ENCODE results near the gene HPSE. TPM values are rescaled to one million over a fixed set of nuclear protein-coding genes. Genes with fewer than 3 reads are reported as not detected.

HPSE gene
- 10 to 100 TPM; 16.5 TPM for total RNA-seq

DNA sequence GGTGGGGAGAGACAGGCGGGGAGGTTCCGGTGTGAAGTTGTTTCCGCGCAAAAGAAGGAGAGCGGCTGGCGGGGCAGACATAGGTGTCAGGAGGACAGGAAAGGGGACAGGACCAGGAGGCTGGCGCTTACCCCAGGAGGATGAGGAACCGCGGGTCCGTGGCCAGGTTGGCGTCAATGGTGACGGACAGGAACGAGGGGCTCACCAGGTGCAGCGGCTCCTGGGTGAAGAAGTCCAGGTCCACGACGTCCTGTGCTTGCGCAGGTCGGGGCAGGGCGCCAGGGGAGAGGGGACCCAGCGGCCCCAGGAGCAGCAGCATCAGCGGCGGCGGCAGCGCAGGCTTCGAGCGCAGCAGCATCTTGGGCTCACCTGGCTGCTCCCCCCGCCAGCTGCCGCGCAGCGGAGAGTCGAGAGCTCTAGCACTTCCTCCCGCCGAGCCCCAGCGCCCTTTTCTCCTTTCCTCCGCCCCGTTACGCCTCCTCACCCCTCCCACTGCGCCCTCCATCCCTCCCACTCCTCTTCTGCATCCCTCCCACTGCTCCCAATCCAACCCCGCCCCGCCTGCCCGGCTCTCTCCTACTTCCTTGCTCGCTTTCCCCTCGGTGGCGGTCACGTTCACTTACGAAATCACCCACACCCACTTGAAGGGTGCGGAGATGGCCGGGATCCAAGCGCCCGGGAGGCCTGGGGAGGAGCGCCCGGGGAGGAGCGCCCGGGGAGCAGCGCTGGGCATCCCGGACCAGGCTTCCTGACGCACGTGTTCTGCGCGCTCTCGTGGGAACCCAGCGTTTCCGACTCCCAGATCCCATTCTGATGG, at the start of gene HPSE:
HPSE (minus strand) TSS at position 424 of the 817 bp plus-strand sequence; CDS start at position 358, 66 bp downstream.
- peak within 1 kb of the TSS; percentile 84 for H3K4me3 Mint-ChIP-seq
- H3K27me3 Mint-ChIP-seq: peaks cover 9% of the 10 kb centered on the region
- H3K36me3 Mint-ChIP-seq: peaks cover 8% of the 10 kb centered on the region
- intact Hi-C loops (cut with micrococcal nuclease): no loop called here
- peak; percentile 81 for DNase-seq
- ChIA-PET POLR2A (no interaction called here), CTCF (interaction anchor here (1.0 to 2.0 kb wide), 2 partner anchors 51 to 54 kb away, joined by 3 to 7 read pairs; partner anchors contain the start of gene COQ2)
- H3K27ac Mint-ChIP-seq: peak within 1 kb of the TSS; percentile 25
- H3K9me3 Mint-ChIP-seq: peaks cover 9% of the 10 kb centered on the region
- H3K4me1 Mint-ChIP-seq (ENCODE audit: low read depth): peaks cover 21% of the 10 kb centered on the region

DNA sequence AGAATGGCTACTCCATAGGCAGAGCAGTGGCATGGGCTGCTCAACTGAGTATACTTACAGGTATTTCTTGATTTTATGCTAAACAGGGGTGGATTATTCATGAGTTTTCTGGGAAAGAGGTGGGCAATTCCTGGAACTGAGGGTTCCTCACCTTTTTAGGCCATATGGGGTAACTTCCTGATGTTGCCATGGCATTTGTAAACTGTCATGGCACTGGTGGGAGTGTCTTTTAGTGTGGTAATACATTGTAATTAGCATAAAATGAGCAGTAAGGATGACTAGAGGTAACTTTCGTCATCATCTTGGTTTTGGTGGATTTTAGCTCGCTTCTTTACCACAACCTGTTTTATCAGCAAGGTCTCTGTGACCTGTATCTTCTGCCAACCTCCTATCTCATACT, 48.2 kb upstream of the HPSE start:
- intact Hi-C loops (cut with micrococcal nuclease): no loop called here
- no peaks in the 10 kb centered on the region for H3K27me3 Mint-ChIP-seq
- no peak for DNase-seq
- no peak overlapping the region for H3K27ac Mint-ChIP-seq
- H3K4me3 Mint-ChIP-seq: no peak overlapping the region
- peaks cover 7% of the 10 kb centered on the region for H3K36me3 Mint-ChIP-seq
- ChIA-PET POLR2A (no interaction called here), CTCF (no interaction called here)
- H3K4me1 Mint-ChIP-seq (ENCODE audit: low read depth): peaks cover 4% of the 10 kb centered on the region
- H3K9me3 Mint-ChIP-seq: peaks cover 13% of the 10 kb centered on the region

DNA sequence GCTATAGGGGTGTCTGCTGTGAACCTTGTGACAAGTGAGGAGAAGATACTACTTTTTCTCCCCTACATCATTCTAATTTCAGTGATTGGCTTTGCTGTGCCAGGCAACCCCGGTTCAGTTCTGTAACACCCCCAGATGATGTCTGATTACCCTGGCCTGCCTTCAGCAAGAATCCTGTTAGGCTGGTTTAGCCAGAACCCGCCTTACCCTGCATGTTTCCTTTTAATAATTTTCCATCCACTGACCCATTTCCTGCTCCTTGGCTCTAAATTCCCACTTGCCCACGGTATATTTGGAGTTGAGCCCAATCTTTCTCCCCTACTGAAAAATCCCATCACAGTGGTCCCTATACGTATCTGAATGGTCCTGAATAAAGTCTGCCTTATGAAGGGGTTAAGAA, 46.5 kb upstream of the HPSE start:
- Mint-ChIP-seq H3K27me3 (peaks cover 4% of the 10 kb centered on the region), H3K4me1 (ENCODE audit: low read depth) (peaks cover 4% of the 10 kb centered on the region), H3K4me3 (no peak overlapping the region), H3K36me3 (peaks cover 16% of the 10 kb centered on the region), H3K27ac (no peak overlapping the region), H3K9me3 (peaks cover 22% of the 10 kb centered on the region)
- DNase-seq: no peak
- POLR2A ChIA-PET: no interaction called here
- intact Hi-C loops (cut with micrococcal nuclease): no loop called here
- CTCF ChIA-PET: no interaction called here

DNA sequence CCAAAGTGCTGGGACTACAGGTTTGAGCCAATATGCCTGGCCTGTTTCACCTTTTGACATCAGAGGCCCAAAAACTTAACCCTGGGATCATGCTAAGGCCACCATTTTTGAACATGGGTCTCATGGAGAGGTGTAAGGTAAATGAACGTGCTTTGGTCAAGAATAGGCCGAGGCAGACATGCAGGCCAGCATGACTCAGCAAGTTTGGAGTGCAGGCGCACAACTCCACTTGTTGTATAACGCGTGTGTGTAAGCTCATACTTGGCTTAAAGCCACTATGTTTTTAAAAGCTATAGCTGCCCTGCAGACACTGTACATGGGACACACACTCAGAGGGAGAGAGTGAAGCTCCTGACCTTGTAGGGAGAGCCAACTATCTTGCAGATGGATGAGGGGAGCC, 43.8 kb upstream of the HPSE start:
- Mint-ChIP-seq H3K27ac (no peak overlapping the region), H3K36me3 (peaks cover 20% of the 10 kb centered on the region), H3K9me3 (peaks cover 24% of the 10 kb centered on the region), H3K4me3 (no peak overlapping the region), H3K27me3 (peaks cover 9% of the 10 kb centered on the region), H3K4me1 (ENCODE audit: low read depth) (peaks cover 4% of the 10 kb centered on the region)
- intact Hi-C loops (cut with micrococcal nuclease): no loop called here
- DNase-seq: no peak
- ChIA-PET POLR2A (interaction anchor here (0.6 kb wide), 1 partner anchor 125 kb away, joined by 3 read pairs; no protein-coding TSS in a partner anchor), CTCF (no interaction called here)

DNA sequence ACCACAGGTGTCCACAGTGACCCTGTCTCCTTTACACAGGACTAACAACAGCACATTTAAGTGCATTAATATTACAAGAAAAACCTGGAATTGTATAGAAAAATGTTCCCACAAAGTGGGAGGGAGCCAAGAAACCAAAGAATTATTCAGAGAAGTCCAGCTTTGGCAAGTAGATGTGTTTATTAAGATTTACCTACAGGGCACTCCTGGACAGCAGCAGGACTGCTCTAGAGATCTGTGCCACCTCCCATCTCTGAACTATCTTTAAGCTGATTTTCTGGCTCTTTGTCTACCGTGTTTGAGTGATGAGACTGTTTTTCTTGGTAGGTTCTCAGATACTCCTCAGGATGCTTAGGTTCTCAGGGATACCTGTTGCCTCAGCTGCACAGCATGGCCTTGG, 38.3 kb upstream of the HPSE start:
- H3K4me1 Mint-ChIP-seq (ENCODE audit: low read depth): peaks cover 2% of the 10 kb centered on the region
- peaks cover 9% of the 10 kb centered on the region for H3K27me3 Mint-ChIP-seq
- no peak for DNase-seq
- H3K27ac Mint-ChIP-seq: no peak overlapping the region
- ChIA-PET CTCF (no interaction called here), POLR2A (no interaction called here)
- intact Hi-C loops (cut with micrococcal nuclease): no loop called here
- no peak overlapping the region for H3K4me3 Mint-ChIP-seq
- peaks cover 11% of the 10 kb centered on the region for H3K9me3 Mint-ChIP-seq
- H3K36me3 Mint-ChIP-seq: peaks cover 14% of the 10 kb centered on the region

DNA sequence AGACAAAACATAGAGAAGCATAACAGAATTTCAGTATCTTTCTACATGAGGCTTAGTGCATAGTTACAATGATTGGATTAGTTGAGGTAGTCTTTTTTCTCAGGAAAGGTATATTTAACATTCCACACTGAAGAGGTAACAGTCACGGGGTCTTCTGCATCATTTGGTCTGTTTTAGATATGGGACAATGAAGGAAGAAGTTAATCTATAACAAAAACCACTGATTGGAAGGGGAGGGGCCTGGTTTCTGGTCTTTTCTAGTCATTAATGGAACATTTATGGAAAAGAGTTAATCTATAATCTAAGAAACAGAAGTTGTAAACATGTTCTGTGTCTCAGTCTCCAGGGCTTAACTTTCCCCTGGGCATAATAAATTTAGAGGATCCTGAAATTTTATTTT, 37.3 kb upstream of the HPSE start:
- intact Hi-C loops (cut with micrococcal nuclease): no loop called here
- Mint-ChIP-seq H3K27me3 (peaks cover 6% of the 10 kb centered on the region), H3K36me3 (peaks cover 6% of the 10 kb centered on the region), H3K4me3 (no peak overlapping the region), H3K9me3 (peaks cover 4% of the 10 kb centered on the region), H3K4me1 (ENCODE audit: low read depth) (peaks cover 2% of the 10 kb centered on the region), H3K27ac (no peak overlapping the region)
- ChIA-PET POLR2A (no interaction called here), CTCF (no interaction called here)
- DNase-seq: no peak

DNA sequence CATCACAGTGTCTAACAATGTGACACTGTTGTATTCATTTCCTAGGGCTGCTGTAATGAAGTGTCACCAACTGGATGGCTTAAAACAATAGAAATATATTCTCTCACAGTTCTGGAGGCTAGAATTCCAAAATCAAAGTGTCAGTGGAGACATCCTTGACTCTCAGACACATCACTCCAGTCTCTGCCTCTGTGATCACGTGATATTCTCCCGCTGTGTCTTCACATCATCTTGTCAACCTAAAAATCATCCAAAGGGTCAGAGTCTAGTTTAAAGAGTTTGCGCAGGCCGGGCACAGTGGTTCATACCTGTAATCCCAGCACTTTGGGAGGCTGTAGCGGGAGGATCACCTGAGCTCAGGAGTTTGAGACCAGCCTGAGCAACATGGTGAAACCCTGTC, 36.6 kb upstream of the HPSE start:
- Mint-ChIP-seq H3K27me3 (peaks cover 5% of the 10 kb centered on the region), H3K4me1 (ENCODE audit: low read depth) (peaks cover 2% of the 10 kb centered on the region), H3K36me3 (peaks cover 5% of the 10 kb centered on the region), H3K4me3 (no peak overlapping the region), H3K9me3 (peaks cover 2% of the 10 kb centered on the region), H3K27ac (no peak overlapping the region)
- no peak for DNase-seq
- intact Hi-C loops (cut with micrococcal nuclease): no loop called here
- ChIA-PET CTCF (interaction anchor here (1.9 kb wide), 1 partner anchor 9 kb away, joined by 6 read pairs; no protein-coding TSS in a partner anchor), POLR2A (no interaction called here)

DNA sequence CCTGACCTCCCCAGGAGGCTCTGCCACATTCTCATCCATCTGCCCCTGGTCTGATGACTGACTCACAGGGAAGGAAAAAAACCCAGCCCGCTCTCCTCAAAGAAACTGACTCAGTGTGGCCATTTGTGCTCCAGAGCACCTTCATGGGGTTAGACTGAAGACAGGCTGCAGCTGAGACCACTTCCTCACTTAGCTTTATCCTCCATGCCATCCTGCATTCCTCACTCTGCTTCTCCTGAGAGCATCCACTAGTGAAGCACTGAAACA, 35.9 kb upstream of the HPSE start:
- Mint-ChIP-seq H3K36me3 (no peaks in the 10 kb centered on the region), H3K4me1 (ENCODE audit: low read depth) (peaks cover 2% of the 10 kb centered on the region), H3K4me3 (no peak overlapping the region), H3K27ac (no peak overlapping the region), H3K9me3 (no peaks in the 10 kb centered on the region), H3K27me3 (no peaks in the 10 kb centered on the region)
- no peak for DNase-seq
- ChIA-PET POLR2A (no interaction called here), CTCF (interaction anchor here (1.9 kb wide), 1 partner anchor 8 kb away, joined by 6 read pairs; no protein-coding TSS in a partner anchor)
- intact Hi-C loops (cut with micrococcal nuclease): no loop called here

DNA sequence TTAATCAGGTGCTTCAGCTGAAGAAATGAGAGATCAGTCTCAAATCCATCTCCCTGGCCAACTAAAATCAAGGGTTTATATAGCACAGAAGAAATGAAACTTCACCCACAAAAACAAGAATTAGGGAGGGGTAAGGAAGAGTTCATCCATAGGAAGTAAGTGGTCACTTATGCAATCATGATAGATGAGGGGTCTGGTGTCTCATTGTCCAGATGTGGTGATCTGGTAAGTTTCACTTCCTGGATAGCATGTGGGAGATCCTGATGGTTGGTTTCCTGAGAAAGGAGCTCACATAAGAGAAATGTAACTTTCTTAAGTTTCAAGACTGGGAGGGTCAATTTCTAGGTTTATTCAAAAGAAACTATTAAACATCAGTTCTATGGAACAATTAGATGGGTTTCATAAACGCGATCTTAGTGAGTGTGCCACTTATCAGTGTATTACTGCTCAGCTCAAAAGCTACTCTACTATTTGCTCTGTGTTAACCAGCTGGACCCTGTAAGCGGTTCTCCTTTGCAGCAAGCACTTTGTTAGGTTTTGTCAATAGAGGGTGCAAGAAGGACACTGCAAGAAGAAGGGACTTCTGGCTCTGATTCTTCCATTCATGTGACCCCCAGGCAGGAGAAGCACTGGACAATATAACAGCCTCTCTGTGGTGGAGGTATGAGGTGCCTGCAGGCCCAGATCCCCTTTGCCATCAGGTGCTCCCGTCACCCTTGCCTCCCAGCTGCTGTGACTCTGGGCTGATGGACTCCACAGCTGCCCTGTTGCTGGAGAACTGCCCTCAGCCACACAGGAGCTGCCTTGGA, 35.4 kb upstream of the HPSE start:
- H3K4me1 Mint-ChIP-seq (ENCODE audit: low read depth): peaks cover 2% of the 10 kb centered on the region
- H3K4me3 Mint-ChIP-seq: no peak overlapping the region
- H3K27ac Mint-ChIP-seq: no peak overlapping the region
- DNase-seq: no peak
- ChIA-PET POLR2A (no interaction called here), CTCF (interaction anchor here (1.0 to 1.9 kb wide), 2 partner anchors 8 to 88 kb away, joined by 3 to 6 read pairs; no protein-coding TSS in a partner anchor)
- no peaks in the 10 kb centered on the region for H3K9me3 Mint-ChIP-seq
- no peaks in the 10 kb centered on the region for H3K36me3 Mint-ChIP-seq
- intact Hi-C loops (cut with micrococcal nuclease): no loop called here
- peaks cover 2% of the 10 kb centered on the region for H3K27me3 Mint-ChIP-seq

DNA sequence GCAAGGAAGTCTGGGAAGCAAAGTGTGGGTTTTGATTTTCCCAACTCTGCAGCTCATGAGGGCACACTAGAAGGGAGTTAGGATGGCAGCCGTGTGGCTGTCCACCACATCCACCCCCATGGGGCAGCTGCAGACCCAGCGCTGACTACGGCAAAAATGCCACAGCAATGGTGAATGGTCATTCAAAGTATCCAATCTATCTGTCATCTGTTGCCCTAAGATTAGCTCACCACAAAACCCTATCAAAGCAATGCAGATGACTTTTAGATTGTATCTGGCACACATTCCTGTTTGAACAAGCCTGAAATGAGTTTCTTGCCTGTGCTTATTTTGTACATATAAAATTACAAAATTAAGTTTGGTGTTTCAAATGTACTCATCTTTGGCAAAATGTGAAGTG, 29.7 kb upstream of the HPSE start:
- Mint-ChIP-seq H3K4me3 (no peak overlapping the region), H3K9me3 (no peaks in the 10 kb centered on the region), H3K27me3 (peaks cover 2% of the 10 kb centered on the region), H3K4me1 (ENCODE audit: low read depth) (no peaks in the 10 kb centered on the region), H3K27ac (no peak overlapping the region), H3K36me3 (no peaks in the 10 kb centered on the region)
- intact Hi-C loops (cut with micrococcal nuclease): no loop called here
- DNase-seq: no peak
- CTCF ChIA-PET: no interaction called here
- POLR2A ChIA-PET: interaction anchor here (0.7 kb wide), 1 partner anchor 267 kb away, joined by 3 read pairs; no protein-coding TSS in a partner anchor

DNA sequence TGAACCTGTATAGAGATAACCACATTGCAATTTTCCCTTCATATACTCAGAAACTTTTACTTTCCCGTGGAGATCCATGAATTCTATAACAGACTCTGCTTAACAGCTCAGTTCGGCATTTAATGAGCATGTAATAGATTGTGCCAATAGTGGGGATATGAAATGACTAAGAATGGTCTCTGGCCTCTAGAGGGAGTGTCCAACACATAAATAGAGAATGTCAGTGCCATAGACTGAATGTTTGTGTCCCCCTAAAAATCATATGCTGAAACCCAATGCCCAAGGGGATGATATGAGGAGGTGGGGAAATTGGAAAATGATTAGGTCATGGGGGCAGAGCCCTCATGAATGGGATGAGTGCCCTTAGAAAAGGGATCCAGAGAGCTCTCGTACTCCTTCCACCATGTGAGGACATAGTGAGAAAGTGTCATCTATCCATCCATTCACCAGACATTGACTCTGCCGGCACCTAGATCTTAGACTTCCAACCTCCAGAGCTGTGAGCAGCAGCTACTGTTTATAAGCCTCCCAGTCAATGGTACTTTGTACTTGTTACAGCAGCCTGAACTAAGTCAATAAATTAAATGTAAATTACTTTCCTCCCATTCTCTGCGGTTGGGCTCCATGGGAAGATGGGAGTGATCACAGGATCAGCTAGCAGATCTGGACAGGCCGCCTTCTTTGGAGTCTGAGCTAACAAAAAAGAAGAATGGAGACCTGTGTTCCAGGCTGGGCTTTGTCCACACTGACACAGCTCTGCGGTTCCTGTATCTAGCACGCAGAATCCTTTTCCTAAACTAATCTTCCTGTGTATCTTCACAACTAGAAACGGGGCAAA, 28.1 kb upstream of the HPSE start:
- H3K4me3 Mint-ChIP-seq: no peak overlapping the region
- no peak for DNase-seq
- H3K27ac Mint-ChIP-seq: no peak overlapping the region
- intact Hi-C loops (cut with micrococcal nuclease): no loop called here
- H3K4me1 Mint-ChIP-seq (ENCODE audit: low read depth): peaks cover 1% of the 10 kb centered on the region
- H3K36me3 Mint-ChIP-seq: no peaks in the 10 kb centered on the region
- ChIA-PET POLR2A (no interaction called here), CTCF (interaction anchor here (0.8 to 2.4 kb wide), 6 partner anchors 8 to 92 kb away, joined by 3 to 6 read pairs (median 4); partner anchors contain the start of genes COQ2 and HELQ)
- H3K27me3 Mint-ChIP-seq: peaks cover 2% of the 10 kb centered on the region
- H3K9me3 Mint-ChIP-seq: no peaks in the 10 kb centered on the region

All from activated CD4-positive, alpha-beta memory T cell treated with anti-CD3 and anti-CD28 coated beads for 36 hours (primary cell).